Measurements from ENCODE around the gene KRTAP10-9. TPM values are rescaled to one million over a fixed set of nuclear protein-coding genes. Genes with fewer than 3 reads are reported as not detected.
"Not testable (repeated sequence)": the region's sequence is repeated elsewhere in the genome, so short reads cannot be mapped to it uniquely, and the experiment has no call there.

The KRTAP10-9 gene
- total RNA-seq, 2 experiments from 2014 or later: not detected

- H3K27ac Mint-ChIP-seq; H3K4me1 Mint-ChIP-seq; DNase-seq; POLR2A ChIA-PET; H3K27me3 Mint-ChIP-seq; H3K36me3 Mint-ChIP-seq (ENCODE audit: low read depth); H3K4me3 Mint-ChIP-seq: not testable (repeated sequence)
- peaks cover 26% of the 10 kb centered on the region for H3K9me3 Mint-ChIP-seq
- CTCF ChIA-PET: interaction anchor here (1.8 kb wide), 1 partner anchor 9 kb away, joined by 5 read pairs; the partner anchor contains the start of gene KRTAP12-4
Observed at GRCh38 chr21:44646366-44647221, 19.7 kb downstream of the KRTAP10-9 start, which contains the start of gene KRTAP10-11. Gene KRTAP10-11, plus strand, starts transcription at chr21:44646414. Its CDS starts 45 bp downstream, at chr21:44646459.

GRCh38 chr21:44647222-44647552 is 20.3 kb downstream of the KRTAP10-9 start:
- ChIA-PET CTCF (interaction anchor here (1.4 to 1.8 kb wide), 2 partner anchors 8 to 10 kb away, joined by 3 to 5 read pairs; partner anchors contain the start of genes KRTAP12-3 and KRTAP12-4), POLR2A (no interaction called here)
- peaks cover 23% of the 10 kb centered on the region for H3K9me3 Mint-ChIP-seq
- peaks cover 2% of the 10 kb centered on the region for H3K27me3 Mint-ChIP-seq
- peaks cover 8% of the 10 kb centered on the region for H3K36me3 Mint-ChIP-seq (ENCODE audit: low read depth)
- no peaks in the 10 kb centered on the region for H3K4me1 Mint-ChIP-seq
- no peak overlapping the region for H3K4me3 Mint-ChIP-seq
- no peak overlapping the region for H3K27ac Mint-ChIP-seq
- no peak for DNase-seq

DNA sequence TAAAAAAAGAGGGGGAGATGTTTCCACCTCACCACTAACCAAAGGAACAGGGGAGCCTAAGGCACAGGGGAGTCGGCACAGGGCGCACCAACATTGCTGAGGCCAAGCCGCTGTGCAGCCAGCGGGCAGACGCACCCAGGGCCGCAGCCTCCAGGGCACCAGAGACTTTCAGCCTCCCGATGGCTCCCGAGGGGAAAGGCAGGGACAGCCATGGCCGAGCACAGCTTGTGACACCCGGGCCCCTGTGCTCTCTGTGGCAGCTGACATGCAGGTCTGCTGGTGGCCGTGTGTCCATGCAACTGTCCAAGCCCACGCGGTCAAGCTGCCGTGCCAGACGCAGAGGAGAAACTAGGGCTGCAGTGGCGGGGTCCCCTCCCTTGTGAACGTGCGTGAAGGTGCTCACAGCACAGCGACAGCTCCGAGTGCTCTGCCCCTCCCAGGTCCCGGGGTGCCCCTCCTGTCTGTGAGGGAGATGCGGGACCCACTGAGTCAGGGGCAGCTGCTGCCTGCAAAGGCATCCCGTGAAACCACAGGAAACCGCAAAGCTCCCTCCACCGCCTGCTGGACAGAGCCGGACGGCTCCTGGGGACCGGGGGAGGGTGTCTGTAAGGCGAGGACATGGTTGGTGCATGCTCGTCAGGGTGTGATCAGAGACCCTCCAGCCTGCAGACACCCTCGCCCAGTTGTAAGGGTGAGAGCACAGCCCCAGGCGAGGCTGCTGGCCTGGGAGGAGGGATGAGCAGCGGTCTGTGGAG is 21.8 kb downstream of the KRTAP10-9 start:
- DNase-seq: no peak
- peaks cover 12% of the 10 kb centered on the region for H3K36me3 Mint-ChIP-seq (ENCODE audit: low read depth)
- CTCF ChIA-PET: interaction anchor here (1.4 kb wide), 1 partner anchor 9 kb away, joined by 3 read pairs; the partner anchor contains the start of gene KRTAP12-3
- no peak overlapping the region for H3K27ac Mint-ChIP-seq
- H3K4me3 Mint-ChIP-seq: no peak overlapping the region
- H3K27me3 Mint-ChIP-seq: no peaks in the 10 kb centered on the region
- peaks cover 23% of the 10 kb centered on the region for H3K9me3 Mint-ChIP-seq
- POLR2A ChIA-PET: no interaction called here
- peaks cover 4% of the 10 kb centered on the region for H3K4me1 Mint-ChIP-seq

- ChIA-PET CTCF (no interaction called here), POLR2A (no interaction called here)
- H3K36me3 Mint-ChIP-seq (ENCODE audit: low read depth): peaks cover 18% of the 10 kb centered on the region
- H3K27me3 Mint-ChIP-seq: no peaks in the 10 kb centered on the region
- no peak for DNase-seq
- peaks cover 19% of the 10 kb centered on the region for H3K9me3 Mint-ChIP-seq
- H3K27ac Mint-ChIP-seq: no peak overlapping the region
- peaks cover 12% of the 10 kb centered on the region for H3K4me1 Mint-ChIP-seq
- no peak overlapping the region for H3K4me3 Mint-ChIP-seq
Observed at GRCh38 chr21:44649521-44650100, 22.7 kb downstream of the KRTAP10-9 start.

DNA sequence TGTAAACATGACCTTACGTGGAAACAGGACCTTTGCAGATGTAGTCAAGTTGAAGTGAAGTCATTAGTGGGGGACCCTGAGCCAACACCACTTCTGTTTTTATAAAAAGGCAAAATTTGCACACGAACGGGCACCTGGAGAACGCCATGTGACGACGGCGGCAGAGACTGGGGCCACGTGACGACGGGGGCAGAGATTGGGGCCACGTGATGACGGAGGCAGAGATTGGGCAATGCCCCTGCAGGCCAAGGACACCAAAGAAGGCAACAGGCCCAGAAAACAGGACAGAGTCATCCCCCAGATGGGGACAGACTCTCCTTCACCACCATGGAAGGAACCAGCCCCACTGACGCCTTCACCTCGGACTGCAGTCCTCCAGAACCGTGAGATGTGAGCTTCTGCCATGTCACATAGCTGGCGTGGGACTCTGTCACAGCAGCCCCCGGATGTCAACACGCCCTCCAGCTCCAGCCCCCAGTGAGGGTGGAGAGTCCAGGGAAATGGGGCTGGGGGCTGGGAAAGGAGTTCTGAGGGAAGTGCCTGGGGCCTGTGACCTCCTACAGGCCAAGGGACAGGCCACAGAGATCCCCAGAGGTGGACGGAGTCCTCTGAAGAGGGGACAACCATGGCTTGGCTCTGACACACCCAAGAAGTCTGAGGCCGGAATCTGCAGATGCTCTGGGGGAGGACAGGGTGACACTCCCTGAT is 23.5 kb downstream of the KRTAP10-9 start:
- Mint-ChIP-seq H3K36me3 (ENCODE audit: low read depth) (peaks cover 19% of the 10 kb centered on the region), H3K27ac (no peak overlapping the region), H3K4me3 (no peak overlapping the region), H3K4me1 (peaks cover 16% of the 10 kb centered on the region), H3K27me3 (no peaks in the 10 kb centered on the region), H3K9me3 (peaks cover 18% of the 10 kb centered on the region)
- CTCF ChIA-PET: no interaction called here
- DNase-seq: no peak
- POLR2A ChIA-PET: no interaction called here

- Mint-ChIP-seq H3K36me3 (ENCODE audit: low read depth) (peaks cover 22% of the 10 kb centered on the region), H3K9me3 (peaks cover 22% of the 10 kb centered on the region), H3K27ac (no peak overlapping the region), H3K4me3 (no peak overlapping the region), H3K4me1 (peaks cover 21% of the 10 kb centered on the region), H3K27me3 (no peaks in the 10 kb centered on the region)
- ChIA-PET CTCF (no interaction called here), POLR2A (no interaction called here)
- no peak for DNase-seq
Observed at GRCh38 chr21:44650973-44651675, 24.2 kb downstream of the KRTAP10-9 start.

GRCh38 chr21:44653123-44653522 is 26.2 kb downstream of the KRTAP10-9 start:
- Mint-ChIP-seq H3K4me1 (peaks cover 41% of the 10 kb centered on the region), H3K4me3 (no peak overlapping the region), H3K9me3 (peaks cover 41% of the 10 kb centered on the region), H3K36me3 (ENCODE audit: low read depth) (peaks cover 42% of the 10 kb centered on the region), H3K27me3 (no peaks in the 10 kb centered on the region), H3K27ac (peak overlapping the region; percentile 36)
- POLR2A ChIA-PET: no interaction called here
- CTCF ChIA-PET: no interaction called here
- DNase-seq: no peak

- H3K9me3 Mint-ChIP-seq: peaks cover 49% of the 10 kb centered on the region
- DNase-seq: peak; percentile 15
- H3K4me3 Mint-ChIP-seq: no peak overlapping the region
- H3K27ac Mint-ChIP-seq: peak overlapping the region; percentile 78
- POLR2A ChIA-PET: no interaction called here
- H3K36me3 Mint-ChIP-seq (ENCODE audit: low read depth): peaks cover 50% of the 10 kb centered on the region
- peaks cover 49% of the 10 kb centered on the region for H3K4me1 Mint-ChIP-seq
- H3K27me3 Mint-ChIP-seq: no peaks in the 10 kb centered on the region
- CTCF ChIA-PET: interaction anchor here (0.5 to 1.8 kb wide), 3 partner anchors 7 to 25 kb away, joined by 3 to 5 read pairs (median 3); partner anchors contain the start of gene KRTAP10-11
Observed at GRCh38 chr21:44653656-44654575, 27.0 kb downstream of the KRTAP10-9 start.

GRCh38 chr21:44654576-44655175 is 27.8 kb downstream of the KRTAP10-9 start, which contains the start of gene KRTAP12-4:
Gene KRTAP12-4, minus strand, starts transcription at chr21:44654659. Its CDS starts 45 bp downstream, at chr21:44654614.
- Mint-ChIP-seq H3K9me3 (peaks cover 53% of the 10 kb centered on the region), H3K4me1 (peaks cover 56% of the 10 kb centered on the region), H3K4me3 (no peak within 1 kb of the TSS), H3K27me3 (no peaks in the 10 kb centered on the region), H3K36me3 (ENCODE audit: low read depth) (peaks cover 57% of the 10 kb centered on the region), H3K27ac (peak within 1 kb of the TSS; percentile 78)
- no peak for DNase-seq
- ChIA-PET CTCF (interaction anchor here (1.1 to 1.8 kb wide), 4 partner anchors 8 to 36 kb away, joined by 3 to 5 read pairs (median 4); partner anchors contain the start of gene KRTAP10-11), POLR2A (no interaction called here)

GRCh38 chr21:44656868-44657267 is 30.0 kb downstream of the KRTAP10-9 start:
- Mint-ChIP-seq H3K27me3 (peaks cover 4% of the 10 kb centered on the region), H3K4me3 (peak overlapping the region; percentile 55), H3K27ac (peak overlapping the region; percentile 99), H3K36me3 (ENCODE audit: low read depth) (peaks cover 66% of the 10 kb centered on the region), H3K9me3 (peaks cover 67% of the 10 kb centered on the region), H3K4me1 (peaks cover 61% of the 10 kb centered on the region)
- ChIA-PET POLR2A (no interaction called here), CTCF (no interaction called here)
- DNase-seq: no peak

All from activated CD4-positive, alpha-beta T cell treated with anti-CD3 and anti-CD28 coated beads, Interleukin-2, amount 10 ng/mL, durations not matched to agents 7 days and 5 days (primary cell).